GM12872 (cell line): ENCODE data around the gene RAD50.

Experiments used
- CTCF ChIP-seq: IDR thresholded peaks from 3 replicates; pipeline ENCODE4 v1.5.1; 2011; ENCODE audit warnings: low read depth, mild to moderate bottlenecking, low read length, moderate library complexity; ENCODE audit not compliant: insufficient read depth

The RAD50 gene

GRCh38 chr5:132662925-132663770 is 106.4 kb downstream of the RAD50 start:
- TF ChIP-seq CTCF: peak; percentile 27; the same call in 1 of the 3 replicates

GRCh38 chr5:132663771-132664695 is 107.3 kb downstream of the RAD50 start:
- no peak for TF ChIP-seq CTCF

GRCh38 chr5:132664696-132665209 is 108.0 kb downstream of the RAD50 start:
- TF ChIP-seq CTCF: no peak

- TF ChIP-seq CTCF: no peak
Measured at GRCh38 chr5:132665574-132666080, 108.8 kb downstream of the RAD50 start.

GRCh38 chr5:132666310-132667123 is 109.7 kb downstream of the RAD50 start:
- TF ChIP-seq CTCF: no peak

GRCh38 chr5:132667309-132667708 is 110.5 kb downstream of the RAD50 start:
- TF ChIP-seq CTCF: no peak
